SU-DHL-6 (cell line): Measurements from ENCODE around the gene CD6.

ENCODE experiments used
- H2AFZ ChIP-seq: fragments of 200-600 bp; sonication (generic); 2 replicates; pipeline ENCODE4 v1.6.1; 2014; ENCODE audit warnings: low read depth, mild to moderate bottlenecking, moderate library complexity, mixed read lengths, antibody characterized with exemption, low read length; ENCODE audit not compliant: severe bottlenecking
- H3F3A ChIP-seq: fragments of 200-600 bp; shearing (Covaris generic); 2 replicates; pipeline ENCODE4 v1.6.0; 2016; ENCODE audit warnings: antibody characterized with exemption, mild to moderate bottlenecking; ENCODE audit not compliant: insufficient read depth
- H3K27ac ChIP-seq: fragments of 200-600 bp; sonication (generic); 2 replicates; pipeline ENCODE4 v1.5.1; 2016; ENCODE audit warnings: low read depth, mild to moderate bottlenecking, low read length, moderate library complexity, mixed read lengths
- H3K27me3 ChIP-seq: fragments of 200-600 bp; sonication (generic), shearing (Covaris generic); 2 replicates; pipeline ENCODE4 v1.6.0; 2014; ENCODE audit warnings: mild to moderate bottlenecking, low read length
- H3K36me3 ChIP-seq: fragments of 200-600 bp; sonication (generic); 2 replicates; pipeline ENCODE4 v1.6.1; 2014; ENCODE audit warnings: mild to moderate bottlenecking, low read length, mixed read lengths
- H3K4me2 ChIP-seq: fragments of 300-600, 200-600 bp; shearing (Covaris generic), sonication (generic); 2 replicates; pipeline ENCODE4 v1.6.0; 2014; ENCODE audit warnings: low read length, low read depth, mild to moderate bottlenecking; ENCODE audit not compliant: poor library complexity, severe bottlenecking
- H3K4me3 ChIP-seq: fragments of 200-600 bp; sonication (generic); 2 replicates; pipeline ENCODE4 v1.5.1; 2014; ENCODE audit warnings: antibody characterized with exemption, low read length, mild to moderate bottlenecking, mixed read lengths; ENCODE audit not compliant: insufficient read depth, poor library complexity, severe bottlenecking
- H3K79me2 ChIP-seq: fragments of 200-600 bp; sonication (generic); 2 replicates; pipeline ENCODE4 v1.6.1; 2014; ENCODE audit warnings: mild to moderate bottlenecking, low read length, moderate library complexity; ENCODE audit not compliant: insufficient read depth
- H3K9ac ChIP-seq: fragments of 200-600 bp; sonication (generic); 2 replicates; pipeline ENCODE4 v1.7.0; 2014; ENCODE audit warnings: mild to moderate bottlenecking, low read length
- H3K9me2 ChIP-seq: fragments of 200-600 bp; sonication (generic); replicated peaks from 2 replicates; pipeline ENCODE4 v1.6.1; 2014; ENCODE audit warnings: low read length; ENCODE audit not compliant: insufficient read depth
- H3K9me3 ChIP-seq: fragments of 200-600 bp; sonication (generic); 2 replicates; pipeline ENCODE4 v1.6.1; 2014; ENCODE audit warnings: low read length, mixed read lengths; ENCODE audit not compliant: insufficient read depth
- H4K20me1 ChIP-seq: fragments of 200-600 bp; sonication (generic); 2 replicates; pipeline ENCODE4 v1.6.1; 2014; ENCODE audit warnings: low read depth, mild to moderate bottlenecking, antibody characterized with exemption, low read length, moderate library complexity, mixed read lengths
- CTCF ChIP-seq: fragments of 200-600 bp; sonication (generic); IDR thresholded peaks from one replicate; pipeline ENCODE4 v1.5.1; 2017; ENCODE audit warnings: antibody characterized with exemption, mild to moderate bottlenecking, low read length, moderate library complexity; ENCODE audit not compliant: insufficient read depth, poor library complexity, severe bottlenecking
- EZH2phosphoT487 ChIP-seq: fragments of 200-600 bp; sonication (generic), shearing (Covaris generic); conservative IDR thresholded peaks from 2 replicates; pipeline ENCODE4 v1.6.1; 2018; ENCODE audit warnings: mild to moderate bottlenecking, antibody characterized with exemption, low read length, moderate library complexity, mixed read lengths

The CD6 gene

GRCh38 chr11:61009392-61010275 is 38.2 kb downstream of the CD6 start:
- TF ChIP-seq EZH2phosphoT487 (no peak), CTCF (no peak)
- Histone ChIP-seq H3K79me2 (no peaks in the 10 kb centered on the region), H3F3A (no peaks in the 10 kb centered on the region), H3K9me2 (no peaks in the 10 kb centered on the region), H3K27ac (no peak overlapping the region), H2AFZ (no peak overlapping the region), H3K36me3 (no peaks in the 10 kb centered on the region), H3K4me2 (no peak overlapping the region), H3K4me3 (no peak overlapping the region), H3K27me3 (no peaks in the 10 kb centered on the region), H3K9ac (no peak overlapping the region), H4K20me1 (no peaks in the 10 kb centered on the region), H3K9me3 (no peaks in the 10 kb centered on the region)

GRCh38 chr11:61010466-61011228 is 39.2 kb downstream of the CD6 start:
- H3K27me3 ChIP-seq: no peaks in the 10 kb centered on the region

GRCh38 chr11:61011229-61011870 is 39.9 kb downstream of the CD6 start:
- Histone ChIP-seq H3K79me2 (no peaks in the 10 kb centered on the region), H3K9ac (no peak overlapping the region), H4K20me1 (no peaks in the 10 kb centered on the region), H3K4me2 (no peak overlapping the region), H3K36me3 (no peaks in the 10 kb centered on the region), H3K27me3 (no peaks in the 10 kb centered on the region), H2AFZ (no peak overlapping the region), H3K27ac (no peak overlapping the region), H3K9me2 (no peaks in the 10 kb centered on the region), H3K9me3 (no peaks in the 10 kb centered on the region), H3K4me3 (no peak overlapping the region), H3F3A (no peaks in the 10 kb centered on the region)
- TF ChIP-seq CTCF (no peak), EZH2phosphoT487 (no peak)

More at GRCh38 chr11:61010466-61011228, 39.2 kb downstream of the CD6 start:
- Histone ChIP-seq H3K79me2 (no peaks in the 10 kb centered on the region), H2AFZ (no peak overlapping the region), H3K9me3 (no peaks in the 10 kb centered on the region), H3K9me2 (no peaks in the 10 kb centered on the region), H3K27ac (no peak overlapping the region), H3K36me3 (no peaks in the 10 kb centered on the region), H3K4me3 (no peak overlapping the region), H3K4me2 (no peak overlapping the region), H4K20me1 (no peaks in the 10 kb centered on the region), H3F3A (no peaks in the 10 kb centered on the region), H3K9ac (no peak overlapping the region)
- TF ChIP-seq CTCF (no peak), EZH2phosphoT487 (no peak)
